Fibroblast of peridontal ligament (primary cell): ENCODE measurements around the gene GPR107.

Experiments used
- DNase-seq: peaks from one replicate; pipeline ENCODE4 v3.0.0-alpha.2; 2010; ENCODE audit errors: extremely low read depth

Gene GPR107

GRCh38 chr9:130137081-130137640, 83.5 kb downstream of the GPR107 start:
- no peak for DNase-seq

GRCh38 chr9:130137641-130138081, 84.0 kb downstream of the GPR107 start:
- no peak for DNase-seq

- peak; percentile 90 for DNase-seq
Measured at GRCh38 chr9:130138171-130138653, 84.5 kb downstream of the GPR107 start.

GRCh38 chr9:130138791-130139190, 85.1 kb downstream of the GPR107 start:
- DNase-seq, result peak; percentile 89

GRCh38 chr9:130139251-130139650, 85.5 kb downstream of the GPR107 start:
- no peak for DNase-seq

- no peak for DNase-seq
Measured at GRCh38 chr9:130140706-130141105, 87.0 kb downstream of the GPR107 start.

GRCh38 chr9:130142056-130142455, 88.3 kb downstream of the GPR107 start:
- DNase-seq, result no peak

- DNase-seq, result no peak
Measured at GRCh38 chr9:130142641-130143040, 88.9 kb downstream of the GPR107 start.

GRCh38 chr9:130143279-130143893, 89.7 kb downstream of the GPR107 start:
- DNase-seq, result no peak

- DNase-seq, result no peak
Measured at GRCh38 chr9:130143958-130144366, 90.3 kb downstream of the GPR107 start.

GRCh38 chr9:130144703-130145102, 91.0 kb downstream of the GPR107 start:
- DNase-seq, result no peak

- no peak for DNase-seq
Measured at GRCh38 chr9:130145658-130146057, 92.0 kb downstream of the GPR107 start.

GRCh38 chr9:130147198-130147597, 93.5 kb downstream of the GPR107 start:
- DNase-seq, result no peak

- DNase-seq, result no peak
Measured at GRCh38 chr9:130147910-130148309, 94.2 kb downstream of the GPR107 start.

GRCh38 chr9:130149031-130149430, 95.3 kb downstream of the GPR107 start:
- no peak for DNase-seq

- DNase-seq, result no peak
Measured at GRCh38 chr9:130149654-130150286, 96.1 kb downstream of the GPR107 start.

GRCh38 chr9:130150779-130151382, 97.2 kb downstream of the GPR107 start:
- DNase-seq, result no peak

- DNase-seq, result no peak
Measured at GRCh38 chr9:130154816-130155215, 101.1 kb downstream of the GPR107 start.

GRCh38 chr9:130155647-130156046, 101.9 kb downstream of the GPR107 start:
- DNase-seq, result no peak

GRCh38 chr9:130156672-130157071, 103.0 kb downstream of the GPR107 start:
- no peak for DNase-seq

- DNase-seq, result no peak
Measured at GRCh38 chr9:130157079-130157478, 103.4 kb downstream of the GPR107 start.

- DNase-seq, result no peak
Measured at GRCh38 chr9:130158001-130158400, 104.3 kb downstream of the GPR107 start.

- no peak for DNase-seq
Measured at GRCh38 chr9:130159057-130159456, 105.4 kb downstream of the GPR107 start.
